HG02852 (cell line): ENCODE results near the gene ZNF526.

Source experiments
- ATAC-seq: cut with Tn5 transposase; IDR thresholded peaks from one replicate; pipeline ENCODE4 v1.9.1; 2021; ENCODE audit warnings: mild to moderate bottlenecking, moderate library complexity; ENCODE audit not compliant: unreplicated experiment

ZNF526 gene

DNA sequence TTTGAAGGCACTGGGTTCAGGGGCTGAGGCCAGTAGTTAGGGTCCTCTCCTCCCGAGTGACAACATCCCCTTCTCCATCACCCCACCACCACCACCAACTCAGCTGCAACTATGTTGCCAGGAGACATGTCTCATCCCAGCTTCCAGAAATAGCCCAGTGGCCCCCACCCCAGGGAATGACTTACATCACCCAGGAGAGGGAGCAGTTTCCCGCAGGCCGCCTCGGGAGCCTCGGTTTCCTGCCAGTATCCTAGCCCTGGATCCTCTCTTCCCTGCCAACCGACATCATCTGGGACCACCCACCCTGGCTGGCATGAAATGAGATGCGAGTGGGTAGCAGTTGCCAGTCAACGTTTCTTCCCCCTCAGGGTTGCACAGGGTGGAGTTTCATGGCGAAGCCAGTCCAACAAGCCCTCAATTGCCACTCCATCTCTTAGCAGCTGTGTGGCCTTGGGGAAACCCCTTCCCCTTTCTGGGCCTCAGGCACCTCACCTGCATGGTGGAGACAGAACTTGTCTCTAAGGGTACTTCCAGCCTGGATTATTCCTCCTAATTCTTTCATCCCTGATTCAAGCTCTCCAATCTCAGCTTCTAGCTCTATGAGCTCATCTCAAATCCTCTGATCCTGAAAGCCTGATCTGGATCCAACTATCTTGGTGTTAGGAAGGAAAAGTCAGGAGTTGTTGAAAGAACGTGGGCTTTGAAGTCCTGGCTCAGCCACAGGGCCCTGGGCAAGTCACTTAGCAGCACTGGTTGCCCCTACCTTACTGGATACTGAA is 26.2 kb downstream of the ZNF526 start:
- no peak for ATAC-seq

DNA sequence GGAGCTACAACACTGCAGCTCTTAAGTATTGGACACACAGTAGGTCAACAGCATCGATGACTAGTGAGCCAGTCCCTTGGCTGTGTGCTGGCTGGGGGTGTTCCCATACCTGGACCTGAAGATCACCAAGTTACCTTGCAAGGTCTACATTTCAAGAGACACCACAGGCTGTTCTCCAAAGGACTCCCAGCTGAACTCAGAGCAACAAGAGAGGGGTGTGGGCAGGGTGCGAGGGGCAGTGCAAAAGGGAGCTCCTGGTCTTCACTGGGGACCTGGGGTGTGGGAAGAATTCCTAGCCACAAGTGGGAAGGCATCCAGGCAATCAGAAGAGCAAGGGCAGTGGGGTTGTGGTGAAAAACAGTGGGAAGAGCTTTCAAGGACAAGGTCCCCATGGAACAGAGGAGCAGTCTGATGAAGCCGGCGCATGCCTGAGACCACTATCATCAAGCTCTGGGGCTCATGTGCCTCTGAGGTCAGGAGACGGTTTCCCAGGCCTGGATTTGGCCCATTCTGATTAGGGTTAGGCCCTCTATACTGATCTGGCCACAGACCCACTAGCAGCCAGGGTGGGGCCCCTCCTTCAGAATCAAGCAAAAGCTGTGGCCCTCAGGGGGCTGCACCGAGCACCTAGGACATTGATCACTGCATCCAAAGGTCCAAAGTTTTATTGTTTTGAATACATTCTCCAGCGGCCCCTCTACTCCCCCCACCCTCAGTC is 27.0 kb downstream of the ZNF526 start:
- ATAC-seq = no peak

DNA sequence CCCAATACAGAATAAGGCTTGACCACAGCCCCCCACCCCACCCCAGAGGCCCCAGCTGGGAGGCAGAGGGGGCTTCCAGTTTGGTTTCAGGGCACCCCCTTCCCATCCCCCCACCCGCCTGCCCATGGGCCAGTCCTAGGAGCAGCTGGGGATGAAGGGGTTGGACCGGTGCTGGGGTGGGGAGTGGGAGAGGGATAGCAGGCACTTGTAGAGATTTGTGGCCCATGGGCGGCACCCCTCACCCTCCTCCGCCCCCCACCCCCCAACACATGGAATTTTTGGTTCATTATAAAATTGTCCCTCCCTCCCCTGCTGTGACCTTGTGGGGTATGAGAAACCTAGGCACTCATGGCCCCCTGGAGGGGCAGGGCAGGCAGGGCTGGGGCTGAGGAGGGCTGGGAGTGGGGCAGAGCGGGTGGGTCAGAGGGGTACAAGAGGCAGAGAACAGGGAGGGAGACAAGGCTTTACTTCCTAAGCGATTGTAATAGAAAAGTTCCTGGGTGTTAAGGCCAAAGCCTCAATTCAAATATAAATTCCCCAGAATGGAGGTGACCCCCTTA is 27.6 kb downstream of the ZNF526 start:
- ATAC-seq = no peak

- no peak for ATAC-seq
These were observed 28.4 kb downstream of the ZNF526 start for GRCh38 chr19:42248270-42249148.

GRCh38 chr19:42249149-42249750 is 29.1 kb downstream of the ZNF526 start:
- ATAC-seq = no peak

- ATAC-seq = no peak
These were observed 29.7 kb downstream of the ZNF526 start for GRCh38 chr19:42249769-42250168.

DNA sequence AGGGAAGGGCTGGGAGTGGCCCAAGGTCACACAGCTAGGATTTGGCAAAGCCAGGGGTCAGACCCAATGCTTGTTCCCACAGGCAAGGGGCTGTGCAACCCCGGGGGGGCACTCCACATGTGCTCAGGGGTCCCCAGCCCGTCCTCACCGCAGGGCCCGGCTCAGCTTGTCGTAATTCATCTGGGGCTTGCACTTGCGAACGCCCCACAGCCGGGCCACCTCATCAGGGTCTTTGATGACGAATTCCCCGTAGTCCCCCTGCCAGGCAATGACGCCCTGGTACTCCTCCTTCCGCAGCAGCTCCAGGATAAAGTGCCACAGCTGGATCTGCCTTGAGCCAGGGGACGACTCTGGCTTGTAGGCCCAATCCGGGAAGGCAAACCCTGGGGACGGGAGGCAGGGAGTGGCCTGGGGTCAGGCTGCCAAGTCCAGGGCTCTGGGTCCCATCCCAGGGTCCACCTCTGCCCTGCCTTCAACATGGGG is 30.1 kb downstream of the ZNF526 start:
- no peak for ATAC-seq

DNA sequence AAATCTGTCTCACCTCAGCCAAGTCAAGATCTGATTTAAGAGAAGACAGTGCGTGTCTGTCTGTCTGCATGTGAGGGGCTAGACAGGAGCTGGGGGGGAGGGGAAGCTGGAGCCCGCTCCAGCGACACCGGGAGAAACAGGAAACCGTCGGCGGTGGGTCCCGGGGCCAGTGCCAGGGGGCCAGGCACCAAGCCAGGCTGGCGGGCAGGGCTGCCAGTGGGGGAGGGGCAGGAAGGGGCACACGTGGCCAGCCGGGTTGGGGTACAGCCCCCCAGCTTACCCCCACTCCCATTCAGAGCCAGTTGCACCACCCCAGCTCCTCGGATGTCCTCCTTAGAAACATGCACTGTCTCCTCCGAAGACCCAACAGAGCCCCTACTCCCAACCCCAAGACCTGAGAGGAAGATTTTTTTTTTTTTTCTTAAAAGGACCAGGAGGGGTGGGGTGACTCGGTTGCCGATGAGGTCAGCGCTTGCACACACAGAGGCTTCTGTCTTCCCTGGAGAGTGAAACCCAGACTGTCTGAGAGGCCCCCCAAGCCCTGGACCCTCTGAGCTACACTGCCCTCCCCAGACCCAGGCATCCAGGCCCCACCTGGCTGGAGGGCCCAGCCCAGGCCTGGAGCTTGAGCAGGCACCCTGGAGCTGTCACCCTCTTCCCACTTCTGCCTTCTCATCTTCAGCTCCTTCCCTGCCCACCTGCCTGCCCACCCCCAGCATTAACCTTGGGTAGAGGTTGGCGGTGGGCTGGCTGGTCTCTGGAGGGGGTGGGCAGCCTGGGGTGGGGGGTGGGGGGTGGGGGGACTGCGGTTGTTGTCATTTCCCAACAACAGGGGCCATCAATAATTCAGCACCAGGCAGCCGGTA is 30.8 kb downstream of the ZNF526 start:
- ATAC-seq = no peak

DNA sequence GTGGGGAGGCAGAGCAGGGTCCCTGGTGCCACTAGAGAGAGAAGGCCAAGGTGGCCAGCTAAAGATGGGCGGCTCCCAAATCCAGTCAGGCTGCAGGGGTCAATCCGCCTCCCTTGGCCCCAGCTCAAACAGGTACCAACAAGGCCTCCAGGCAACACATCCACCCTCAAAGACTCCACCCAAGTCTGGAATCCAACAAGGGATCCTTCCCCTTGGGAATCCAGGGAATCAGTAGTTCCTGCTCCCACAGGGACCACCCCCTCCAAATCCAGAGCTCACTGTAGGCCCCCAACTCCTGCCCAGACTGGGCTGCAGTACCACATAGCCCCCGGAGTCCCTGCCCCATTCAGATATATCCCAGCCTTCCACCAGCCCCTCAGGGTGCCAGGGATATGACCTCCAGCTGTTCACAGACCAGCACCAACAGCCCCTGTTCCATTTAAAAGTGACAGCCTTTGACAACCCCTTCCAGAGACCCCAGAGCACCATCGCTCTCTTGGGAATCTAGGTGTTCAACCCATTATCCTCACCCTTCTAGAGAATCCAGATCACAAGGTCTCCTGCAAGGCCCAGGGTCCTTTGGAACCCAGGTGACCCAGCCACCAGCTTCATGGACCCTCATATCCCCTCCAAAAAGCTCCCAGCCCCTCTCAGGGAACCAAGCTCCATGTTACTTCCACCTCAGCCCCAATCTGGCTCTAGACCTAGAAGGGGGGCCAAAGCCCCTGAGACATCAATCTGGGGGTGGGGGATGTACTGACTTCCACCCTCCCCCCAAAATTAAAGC is 31.7 kb downstream of the ZNF526 start:
- no peak for ATAC-seq

DNA sequence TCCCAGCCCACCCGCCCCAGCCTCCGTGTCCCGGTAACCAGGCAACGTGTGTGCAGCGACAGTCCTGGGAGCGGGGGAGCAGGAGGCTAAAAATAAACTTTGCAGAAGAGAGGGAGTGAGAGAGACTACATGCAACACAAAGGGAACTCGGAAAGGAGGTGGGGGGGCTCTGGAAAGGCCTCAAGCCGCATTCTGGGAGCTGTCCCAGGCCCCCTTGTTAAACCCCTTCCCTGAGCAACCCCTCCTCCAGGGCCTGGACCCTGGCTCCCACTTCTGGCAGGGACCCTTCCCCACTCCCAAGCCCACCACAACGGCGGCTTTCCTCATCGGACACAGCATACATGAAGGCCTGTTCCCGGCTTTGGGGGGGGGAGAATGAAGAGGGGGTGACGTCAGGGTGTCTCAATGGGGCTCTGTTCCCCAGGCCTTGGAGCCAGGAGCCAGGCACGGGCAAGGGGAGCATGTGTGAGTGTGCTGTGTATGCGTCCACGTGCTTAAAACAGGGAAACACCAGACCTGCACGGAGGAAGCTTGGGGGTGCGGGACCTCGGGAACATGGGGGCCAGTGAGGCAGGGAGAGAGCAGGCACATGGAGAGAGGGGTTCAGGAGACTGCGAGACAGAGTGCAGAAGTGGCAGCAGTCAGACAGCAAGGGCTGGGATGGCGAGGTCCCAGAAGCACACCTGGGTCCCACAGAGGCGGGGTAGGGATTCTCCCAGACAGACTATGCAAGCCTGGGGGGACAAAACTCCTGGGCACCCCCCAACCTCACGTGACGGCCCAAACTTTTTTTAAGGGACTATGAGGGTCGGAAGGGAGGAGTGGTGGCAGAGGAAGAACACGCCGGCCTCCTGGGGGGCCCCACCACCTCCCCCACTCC is 32.5 kb downstream of the ZNF526 start:
- no peak for ATAC-seq

GRCh38 chr19:42253245-42254088 is 33.4 kb downstream of the ZNF526 start:
- peak; percentile 14 for ATAC-seq

GRCh38 chr19:42254089-42254849 is 34.2 kb downstream of the ZNF526 start:
- ATAC-seq = peak; percentile 31

- peak; percentile 49 for ATAC-seq
These were observed 35.0 kb downstream of the ZNF526 start, which contains the start of gene ERF for GRCh38 chr19:42254850-42255765. Gene ERF (minus strand): TSS chr19:42255128. CDS start chr19:42254999, 129 bp downstream.

DNA sequence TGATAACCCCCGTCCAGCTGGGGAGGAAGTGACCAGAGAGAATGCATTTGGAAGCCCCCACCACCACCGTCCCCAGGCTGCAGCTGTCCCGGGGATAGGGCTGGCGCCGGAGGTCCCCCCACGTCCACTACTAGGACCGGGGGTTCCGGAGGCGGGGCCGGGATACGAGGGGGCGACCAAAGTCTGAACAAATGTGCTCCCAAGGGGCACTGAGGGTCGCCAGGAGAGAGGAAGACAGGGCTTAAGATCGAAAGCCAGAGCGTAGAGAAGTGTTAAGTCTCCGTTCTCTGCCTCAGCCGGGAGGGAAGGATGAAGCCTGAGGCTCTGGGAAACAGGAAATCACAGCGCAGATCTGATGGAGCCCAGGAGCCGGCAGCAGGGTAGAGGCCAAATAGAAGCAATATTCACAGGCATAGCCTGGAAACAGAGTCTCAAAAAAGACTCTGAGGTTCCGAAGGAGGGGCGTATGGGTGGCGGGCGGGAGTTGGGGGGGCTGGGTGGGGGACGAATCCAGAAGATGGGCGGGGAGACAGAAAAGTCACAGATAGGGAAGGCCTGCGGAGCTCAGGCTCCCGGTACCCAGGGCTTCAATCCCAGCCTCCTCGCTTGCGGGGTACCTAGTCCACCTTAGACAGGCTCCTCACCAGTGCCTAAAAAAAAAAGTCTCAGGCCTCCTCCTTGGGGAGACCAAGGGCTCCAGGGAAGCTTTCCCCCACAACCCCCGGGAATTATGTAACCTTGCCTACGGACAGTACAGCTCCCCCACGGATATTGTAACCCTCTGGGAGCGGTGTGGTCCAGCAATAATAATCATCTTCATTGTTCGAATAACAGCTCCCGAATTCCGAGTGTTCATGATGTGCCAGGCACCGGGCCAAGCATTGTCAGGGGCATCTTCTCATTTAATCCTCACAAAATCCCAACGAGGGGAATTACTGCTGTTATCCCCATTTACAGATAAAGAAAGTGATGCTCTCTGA is 35.9 kb downstream of the ZNF526 start:
- ATAC-seq = no peak
